Breast epithelium (tissue), 4 donors: ENCODE measurements around the gene TCP10L. TPM values are rescaled to one million over a fixed set of nuclear protein-coding genes. Genes with fewer than 3 reads are reported as not detected.
"Not testable (repeated sequence)": the region's sequence is repeated elsewhere in the genome, so short reads cannot be mapped to it uniquely, and the experiment has no call there.

Experiments
- DNase-seq, 2 donors: peaks; one replicate each; pipeline ENCODE4 v3.0.0-alpha.2; 2019; ENCODE audit warnings: low spot score in 2 of 2
- H3K27ac ChIP-seq, 2 donors: fragments of 200-600 bp; sonication (generic) in 1 of 2; one replicate each; pipeline ENCODE4 v1.5.1; 2016 to 2019; ENCODE audit warnings: mild to moderate bottlenecking in 1 of 2
- H3K27me3 ChIP-seq, 2 donors: fragments of 200-600 bp; sonication (generic) in 1 of 2; one replicate each; pipeline versions ENCODE4 v1.5.1 to v1.6.0; 2017 to 2019; ENCODE audit warnings: control low read depth in 1 of 2, mild to moderate bottlenecking in 1 of 2
- H3K36me3 ChIP-seq: fragments of 200-600 bp; one replicate; pipeline ENCODE4 v1.5.1; 2019
- H3K4me1 ChIP-seq, 2 donors: fragments of 200-600 bp; sonication (generic); one replicate each; pipeline ENCODE4 v1.5.1; 2016 to 2019; ENCODE audit warnings: control low read depth in 1 of 2
- H3K4me3 ChIP-seq, 3 donors: fragments of 200-600 bp; sonication (generic); 1 replicate in 2 of 3; 2 replicates in 1 of 3; pipeline ENCODE4 v1.5.1; 2016 to 2019; ENCODE audit warnings: mild to moderate bottlenecking in 3 of 3, moderate library complexity in 2 of 3
- H3K9me3 ChIP-seq, 2 donors: fragments of 200-600 bp; sonication (generic) in 1 of 2; one replicate each; pipeline ENCODE4 v1.5.1; 2016 to 2019; ENCODE audit warnings: control low read depth in 1 of 2
- POLR2A ChIP-seq: fragments of 450-650 bp; IDR thresholded peaks from one replicate; pipeline ENCODE4 v1.6.1; 2016; ENCODE audit warnings: antibody characterized with exemption, mild to moderate bottlenecking, moderate library complexity
- POLR2AphosphoS5 ChIP-seq, 3 donors: sonication (generic); formaldehyde crosslinking; IDR thresholded peaks; one replicate each; pipeline ENCODE4 v1.6.1; 2017; ENCODE audit warnings: antibody characterized with exemption in 3 of 3
- intact Hi-C: fragments of 100-400 bp; cut with DNase I; formaldehyde crosslinking; loops from one replicate; pipeline ENCODE4 v1.15.1; 2023; ENCODE audit warnings: low total_unique reads
- total RNA-seq, 3 donors: library from RNA; depleted of rRNA; stranded (reverse); fragments of >200 nt; gene quantifications; one replicate each; pipeline ENCODE4 v1.1.0, GENCODE V29; 2016
- TF ChIP-seq, protein P1 (sequence below), 3 donors: fragments of 450-650 bp; IDR thresholded peaks; one replicate each; pipeline ENCODE4 v1.5.1; 2016 to 2017; ENCODE audit warnings: antibody characterized with exemption in 3 of 3, mild to moderate bottlenecking in 3 of 3, moderate library complexity in 3 of 3

Gene TCP10L
- total RNA-seq, 3 donors from 2014 or later, result 0.48 to 0.73 (median 0.66) TPM

DNA sequence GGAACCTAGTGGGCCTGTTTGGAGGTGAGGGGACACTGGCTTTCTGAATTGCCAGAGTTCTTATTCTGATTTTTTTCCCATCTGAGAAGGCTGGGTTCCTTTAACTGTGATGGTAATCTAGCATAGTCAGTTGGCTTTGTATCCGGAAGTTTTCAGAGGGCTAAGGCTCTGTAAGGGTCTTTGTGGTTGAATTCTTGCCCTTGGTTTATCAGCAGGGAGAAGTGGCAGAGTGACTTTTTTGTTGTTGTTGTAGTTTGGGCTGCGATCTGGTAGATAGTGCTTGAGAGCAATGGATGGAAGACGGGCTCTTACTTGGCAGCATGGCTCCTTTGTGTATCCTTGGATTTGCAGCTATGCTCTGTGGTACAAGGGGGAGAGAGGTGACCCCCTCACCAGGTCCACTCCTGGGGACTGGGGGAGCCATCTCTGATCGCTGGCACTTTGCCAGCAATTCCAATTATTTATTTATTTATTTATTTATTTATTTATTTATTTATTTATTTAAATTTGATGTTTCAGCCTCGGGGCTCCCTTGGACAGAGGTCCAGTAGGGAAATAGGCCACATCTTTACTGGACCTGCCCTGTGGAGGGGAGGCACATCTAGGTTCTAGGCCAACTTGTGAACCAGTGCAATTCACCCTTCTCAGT, 18.5 kb downstream of the TCP10L start:
- TF ChIP-seq, protein P1, sequence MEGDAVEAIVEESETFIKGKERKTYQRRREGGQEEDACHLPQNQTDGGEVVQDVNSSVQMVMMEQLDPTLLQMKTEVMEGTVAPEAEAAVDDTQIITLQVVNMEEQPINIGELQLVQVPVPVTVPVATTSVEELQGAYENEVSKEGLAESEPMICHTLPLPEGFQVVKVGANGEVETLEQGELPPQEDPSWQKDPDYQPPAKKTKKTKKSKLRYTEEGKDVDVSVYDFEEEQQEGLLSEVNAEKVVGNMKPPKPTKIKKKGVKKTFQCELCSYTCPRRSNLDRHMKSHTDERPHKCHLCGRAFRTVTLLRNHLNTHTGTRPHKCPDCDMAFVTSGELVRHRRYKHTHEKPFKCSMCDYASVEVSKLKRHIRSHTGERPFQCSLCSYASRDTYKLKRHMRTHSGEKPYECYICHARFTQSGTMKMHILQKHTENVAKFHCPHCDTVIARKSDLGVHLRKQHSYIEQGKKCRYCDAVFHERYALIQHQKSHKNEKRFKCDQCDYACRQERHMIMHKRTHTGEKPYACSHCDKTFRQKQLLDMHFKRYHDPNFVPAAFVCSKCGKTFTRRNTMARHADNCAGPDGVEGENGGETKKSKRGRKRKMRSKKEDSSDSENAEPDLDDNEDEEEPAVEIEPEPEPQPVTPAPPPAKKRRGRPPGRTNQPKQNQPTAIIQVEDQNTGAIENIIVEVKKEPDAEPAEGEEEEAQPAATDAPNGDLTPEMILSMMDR (IDR thresholded peaks at IDR 0.05), result no peak
- Histone ChIP-seq H3K27ac (no peak overlapping the region), H3K4me3 (no peak overlapping the region), H3K4me1 (peaks cover 0 to 3% of the 10 kb centered on the region in 2 donors), H3K36me3 (no peaks in the 10 kb centered on the region), H3K9me3 (no peaks in the 10 kb centered on the region), H3K27me3 (no peaks in the 10 kb centered on the region)
- DNase-seq, result no peak
- intact Hi-C loops, result no loop called here

DNA sequence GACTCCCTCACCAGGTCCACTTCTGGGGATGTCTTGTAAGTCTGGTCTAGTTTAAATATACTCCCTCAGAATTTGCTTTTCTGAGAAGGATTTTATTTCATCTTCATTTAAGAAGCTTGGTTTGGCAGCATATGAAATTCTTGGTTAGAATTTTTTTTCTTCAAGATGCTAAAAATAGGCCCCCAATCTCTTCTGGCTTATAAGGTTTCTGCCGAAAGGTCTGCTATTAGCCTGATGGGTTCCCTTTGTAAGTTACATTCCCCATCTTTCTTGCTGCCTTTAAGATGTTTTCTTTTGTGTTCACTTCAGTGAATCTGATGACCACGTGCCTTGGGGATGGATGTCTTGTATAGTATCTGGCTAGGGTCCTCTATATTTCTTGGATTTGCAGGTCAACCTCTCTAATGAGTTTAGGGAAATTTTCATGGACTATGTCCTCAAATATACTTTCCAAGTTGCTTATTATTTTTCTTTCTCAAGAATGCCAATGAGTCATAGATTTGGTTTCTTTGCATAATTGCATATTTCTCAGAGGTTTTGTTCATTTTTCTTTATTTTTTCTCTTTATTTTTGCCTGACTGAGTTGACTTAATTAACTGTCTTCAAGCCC, 19.4 kb downstream of the TCP10L start:
- intact Hi-C loops, result no loop called here
- H3K27me3 ChIP-seq, result no peaks in the 10 kb centered on the region
- no peak for DNase-seq
- H3K27ac ChIP-seq, result no peak overlapping the region
- TF ChIP-seq, protein P1 (IDR thresholded peaks at IDR 0.05), result no peak
- TF ChIP-seq POLR2AphosphoS5 (IDR thresholded peaks at IDR 0.05), result no peak
- TF ChIP-seq POLR2A, result no peak
- peaks cover 0 to 3% of the 10 kb centered on the region in 2 donors for H3K4me1 ChIP-seq
- H3K9me3 ChIP-seq, result no peaks in the 10 kb centered on the region
- no peak overlapping the region for H3K4me3 ChIP-seq
- no peaks in the 10 kb centered on the region for H3K36me3 ChIP-seq

DNA sequence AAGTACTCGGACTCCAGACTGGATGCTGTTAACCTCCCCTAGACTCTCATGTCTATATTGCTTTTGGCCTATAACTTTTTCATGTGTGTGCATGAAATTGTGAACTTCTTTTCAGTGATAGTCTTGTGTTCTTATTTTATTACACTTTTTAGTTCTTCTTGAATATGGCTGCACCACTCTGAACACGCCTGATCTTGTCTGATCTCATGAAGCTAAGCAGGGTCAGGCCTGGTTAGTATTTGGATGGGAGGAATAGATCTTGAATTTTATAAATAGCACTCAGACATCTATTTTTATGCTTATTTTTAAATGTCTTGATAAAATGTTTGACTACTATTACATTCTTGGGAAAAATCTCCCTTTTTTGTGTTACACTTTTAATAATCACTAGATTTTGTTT, 22.4 kb downstream of the TCP10L start:
- no peaks in the 10 kb centered on the region for H3K4me1 ChIP-seq
- H3K27ac ChIP-seq, result peak overlapping the region in 1 of 2 donors; percentile 23
- TF ChIP-seq POLR2A (no peak), POLR2AphosphoS5 (IDR thresholded peaks at IDR 0.05) (no peak)
- TF ChIP-seq, protein P1 (IDR thresholded peaks at IDR 0.05), result no peak
- no peaks in the 10 kb centered on the region for H3K36me3 ChIP-seq
- no peak overlapping the region for H3K4me3 ChIP-seq
- DNase-seq, result no peak
- intact Hi-C loops, result loop anchor here (5.0 kb wide), 1 partner anchor 161 kb away; no protein-coding TSS in a partner anchor
- H3K27me3 ChIP-seq, result no peaks in the 10 kb centered on the region
- no peaks in the 10 kb centered on the region for H3K9me3 ChIP-seq

DNA sequence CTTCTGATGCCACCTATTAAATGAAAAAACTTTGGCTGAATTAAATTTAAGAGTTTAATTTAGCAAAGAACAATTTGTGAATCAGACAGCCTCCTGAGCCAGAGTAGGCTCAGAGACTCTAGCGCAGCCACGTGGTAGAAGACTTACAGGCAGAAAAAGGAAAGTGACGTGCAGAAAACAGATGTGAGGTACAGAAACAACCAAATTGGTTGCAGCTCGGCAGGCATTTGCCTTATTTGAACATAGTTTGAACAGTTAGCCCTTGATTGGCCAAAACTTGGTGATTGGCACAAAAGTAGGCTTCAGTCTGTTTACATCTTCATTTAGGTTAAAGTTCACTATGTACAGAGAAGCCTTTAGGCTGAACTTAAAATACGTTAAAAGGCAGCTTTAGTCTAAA, 22.9 kb downstream of the TCP10L start:
- no peak for DNase-seq
- no peaks in the 10 kb centered on the region for H3K27me3 ChIP-seq
- no peak for TF ChIP-seq POLR2AphosphoS5 (IDR thresholded peaks at IDR 0.05)
- TF ChIP-seq, protein P1 (IDR thresholded peaks at IDR 0.05), result peak in 2 of 3 donors; percentile 9 to 16
- intact Hi-C loops, result loop anchor here (5.0 kb wide), 1 partner anchor 160 kb away; no protein-coding TSS in a partner anchor
- no peaks in the 10 kb centered on the region for H3K36me3 ChIP-seq
- peak overlapping the region; percentile 23 to 25 for H3K27ac ChIP-seq
- H3K9me3 ChIP-seq, result no peaks in the 10 kb centered on the region
- no peaks in the 10 kb centered on the region for H3K4me1 ChIP-seq
- no peak overlapping the region for H3K4me3 ChIP-seq

DNA sequence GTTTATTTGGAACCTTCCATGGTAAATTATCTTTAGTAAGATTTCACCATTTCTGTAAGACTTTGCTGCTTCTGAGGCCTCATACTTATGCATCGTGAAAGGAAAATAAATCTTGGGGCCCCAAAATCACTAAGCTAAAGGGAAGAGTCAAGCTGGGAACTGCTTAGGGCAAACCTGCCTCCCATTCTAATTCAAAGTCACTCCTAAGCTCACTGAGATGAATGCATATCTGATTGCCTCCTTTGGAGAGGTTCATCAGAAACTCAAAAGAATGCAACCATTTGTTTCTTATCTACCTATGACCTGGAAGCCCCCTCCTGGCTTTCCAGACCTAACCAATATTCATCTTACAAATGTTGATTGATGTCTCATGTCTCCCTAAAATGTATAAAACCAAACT, 23.8 kb downstream of the TCP10L start:
- not testable (repeated sequence) for H3K27ac ChIP-seq, H3K4me3 ChIP-seq, H3K4me1 ChIP-seq, H3K36me3 ChIP-seq, H3K27me3 ChIP-seq, H3K9me3 ChIP-seq, DNase-seq
- intact Hi-C loops, result loop anchor here (5.0 kb wide), 1 partner anchor 159 kb away; no protein-coding TSS in a partner anchor
